ENCODE data around the gene SLC28A3. TPM values are rescaled to one million over a fixed set of nuclear protein-coding genes. Genes with fewer than 3 reads are reported as not detected.

The SLC28A3 gene
- total RNA-seq, 1 experiment from 2014 or later, result not detected

DNA sequence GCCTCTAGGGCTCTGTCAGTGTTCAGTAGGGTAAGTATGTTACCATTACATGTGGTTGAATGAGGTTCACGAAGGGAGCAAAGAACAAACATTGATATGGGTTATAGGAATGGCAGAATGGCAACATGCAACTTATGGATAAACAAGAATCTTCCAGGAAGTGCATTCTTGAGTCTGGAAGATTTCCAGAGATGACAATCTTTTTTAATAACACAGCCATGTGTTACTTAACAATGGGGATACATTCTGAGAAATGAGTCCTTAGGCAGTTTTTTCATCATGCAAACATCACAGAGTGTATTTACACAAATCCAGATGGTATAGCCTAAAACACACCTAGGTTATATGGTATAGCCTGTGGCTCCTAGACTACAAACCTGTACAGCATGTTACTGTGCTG, 9.1 kb upstream of the SLC28A3 start:
- DNase-seq (ENCODE audit: extremely low read depth, low read depth), result no peak

- no peak for DNase-seq (ENCODE audit: extremely low read depth, low read depth)
These were observed 2.6 kb upstream of the SLC28A3 start for GRCh38 chr9:84343111-84343521.

DNA sequence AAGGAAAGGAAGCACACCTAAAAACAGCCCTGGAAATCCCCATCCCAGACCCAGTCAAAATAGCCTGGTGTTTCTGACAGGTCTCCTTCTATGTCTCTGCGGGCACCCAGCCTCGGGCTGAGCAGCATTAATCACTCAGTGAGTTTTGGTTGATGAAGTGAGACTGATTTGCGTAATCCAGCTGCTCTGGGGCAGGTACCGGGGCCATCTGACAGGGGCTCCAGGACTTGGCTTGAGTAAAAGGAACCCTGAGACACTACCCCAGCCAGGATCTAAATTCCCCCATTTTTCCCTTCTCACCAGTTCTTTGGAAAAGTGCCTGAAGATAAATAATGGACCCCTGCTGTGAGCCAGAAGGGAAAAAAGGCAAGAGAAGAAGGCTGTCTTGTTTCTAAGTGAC, 596 bp downstream of the SLC28A3 start:
- no peak for DNase-seq (ENCODE audit: extremely low read depth, low read depth)

GRCh38 chr9:84339503-84339902, 1.1 kb downstream of the SLC28A3 start:
- DNase-seq (ENCODE audit: extremely low read depth, low read depth), result no peak

- no peak for DNase-seq (ENCODE audit: extremely low read depth, low read depth)
These were observed 1.8 kb downstream of the SLC28A3 start for GRCh38 chr9:84338792-84339191.

- no peak for DNase-seq (ENCODE audit: extremely low read depth, low read depth)
These were observed 3.3 kb downstream of the SLC28A3 start for GRCh38 chr9:84337252-84337651.

DNA sequence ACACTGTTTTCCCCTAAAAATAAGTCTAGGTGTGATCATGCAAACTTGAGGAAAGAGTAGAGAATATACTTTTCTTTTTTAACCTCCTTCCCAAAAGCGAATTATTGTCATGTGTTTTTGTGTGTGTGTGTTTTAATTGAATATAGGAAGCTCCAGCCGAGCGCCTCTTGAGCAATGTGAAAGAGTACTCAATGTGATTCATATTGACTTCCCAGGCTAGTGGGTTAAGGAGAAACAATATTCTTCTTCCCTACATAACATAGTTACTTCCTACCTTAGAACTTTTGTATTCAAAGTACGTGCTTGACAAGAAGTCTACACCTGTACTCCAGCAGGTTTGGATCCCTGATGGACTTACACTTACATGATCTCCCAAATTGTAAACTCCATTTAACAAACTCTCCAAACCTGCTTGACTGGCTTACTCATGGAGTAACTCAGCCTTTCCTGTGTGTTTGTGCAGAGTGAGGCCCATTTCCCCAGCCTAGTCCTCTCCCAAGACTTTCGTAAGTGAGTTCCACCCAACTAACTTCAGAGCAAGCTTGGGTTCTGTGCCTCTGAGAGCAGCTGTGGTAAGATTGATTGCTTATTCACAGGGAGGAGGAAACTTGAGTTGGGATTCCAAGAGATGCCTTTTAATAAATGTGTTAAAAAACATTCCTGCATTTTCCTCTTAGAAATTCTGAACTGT, 9.3 kb downstream of the SLC28A3 start:
- no peak for DNase-seq (ENCODE audit: extremely low read depth, low read depth)

DNA sequence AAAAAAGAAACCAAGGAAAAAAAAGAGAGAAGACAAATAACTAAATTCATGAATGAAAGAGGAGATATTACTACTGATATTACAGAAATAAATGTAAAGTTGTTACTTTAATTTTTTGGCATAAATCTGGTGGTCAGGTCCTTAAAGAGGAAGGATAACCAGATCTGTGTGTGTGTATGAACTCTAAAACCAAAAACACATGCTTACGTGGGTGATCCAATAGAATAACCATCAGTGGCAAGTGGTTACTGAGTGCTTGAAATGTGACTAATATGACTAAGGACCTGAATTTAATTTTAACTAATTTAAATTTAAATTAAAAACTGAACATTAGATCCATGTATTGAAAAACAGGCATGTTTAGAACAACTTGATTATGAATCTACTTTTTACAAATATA, 10.3 kb downstream of the SLC28A3 start:
- DNase-seq (ENCODE audit: extremely low read depth, low read depth), result no peak

DNA sequence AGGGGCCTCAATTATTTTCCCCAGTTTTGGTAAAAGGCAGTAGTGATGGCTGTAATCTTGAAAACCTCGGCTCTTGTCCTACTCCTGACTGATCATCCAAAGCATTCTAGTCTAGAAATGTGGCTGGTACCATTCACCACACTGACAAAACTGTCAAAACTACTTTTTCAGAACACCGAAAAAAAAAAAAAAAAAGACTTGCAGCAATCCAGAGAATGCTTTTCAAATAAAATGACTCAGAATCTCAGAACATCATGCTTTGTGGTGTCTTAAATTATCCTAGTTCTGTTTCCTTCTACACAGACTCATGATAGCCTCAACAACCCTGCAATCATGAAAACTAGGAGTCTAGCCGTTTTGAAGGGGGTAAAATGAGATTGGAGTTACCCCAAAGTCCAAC, 13.4 kb downstream of the SLC28A3 start:
- no peak for DNase-seq (ENCODE audit: extremely low read depth, low read depth)

DNA sequence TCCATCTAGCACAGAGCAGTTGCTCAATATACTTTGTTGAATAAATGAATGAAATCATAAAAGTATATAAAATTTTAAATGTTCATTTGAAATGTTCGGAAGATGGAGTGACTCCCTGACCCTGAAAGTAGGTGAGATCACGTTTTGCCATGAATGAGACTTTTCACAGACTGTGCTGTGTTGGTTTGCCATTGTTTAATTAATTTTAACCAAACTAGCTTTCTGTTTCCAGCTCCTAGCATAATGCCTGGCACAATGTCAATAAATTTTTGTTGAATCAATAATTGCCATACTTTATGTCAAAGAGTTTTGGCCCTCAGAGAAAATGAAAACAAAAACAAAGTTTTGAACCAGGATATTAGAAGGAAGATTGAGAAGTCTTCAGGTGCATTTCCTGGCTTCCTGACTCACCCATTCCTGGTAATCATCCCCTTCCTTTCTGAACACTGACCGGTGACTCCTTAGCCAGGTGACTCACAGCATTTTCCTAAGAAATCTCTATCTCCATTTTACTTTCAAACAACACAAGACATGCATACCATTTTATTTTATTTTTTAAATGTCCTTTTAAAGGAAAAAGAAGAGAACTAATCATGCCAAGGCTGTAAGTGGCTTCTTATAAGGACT, 15.1 kb downstream of the SLC28A3 start:
- no peak for DNase-seq (ENCODE audit: extremely low read depth, low read depth)

DNA sequence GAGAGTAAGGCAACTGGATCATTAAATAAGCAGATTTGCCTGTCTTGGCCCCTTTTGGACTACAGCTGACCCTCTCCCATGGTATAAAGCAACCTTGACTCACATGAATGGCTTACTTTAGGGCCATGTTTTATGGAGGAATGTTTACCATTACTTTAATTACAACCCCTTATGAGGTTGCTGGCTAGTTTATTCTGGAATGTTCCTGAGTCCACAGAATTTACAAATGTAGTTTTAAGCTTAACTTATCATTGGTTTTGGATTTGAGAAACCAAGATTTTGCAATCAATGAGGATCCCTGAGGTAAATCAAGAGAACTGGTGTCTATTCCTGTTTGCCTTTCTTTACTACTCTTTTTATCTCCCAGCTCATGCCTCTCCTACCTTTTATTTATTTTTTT, 15.7 kb downstream of the SLC28A3 start:
- no peak for DNase-seq (ENCODE audit: extremely low read depth, low read depth)

DNA sequence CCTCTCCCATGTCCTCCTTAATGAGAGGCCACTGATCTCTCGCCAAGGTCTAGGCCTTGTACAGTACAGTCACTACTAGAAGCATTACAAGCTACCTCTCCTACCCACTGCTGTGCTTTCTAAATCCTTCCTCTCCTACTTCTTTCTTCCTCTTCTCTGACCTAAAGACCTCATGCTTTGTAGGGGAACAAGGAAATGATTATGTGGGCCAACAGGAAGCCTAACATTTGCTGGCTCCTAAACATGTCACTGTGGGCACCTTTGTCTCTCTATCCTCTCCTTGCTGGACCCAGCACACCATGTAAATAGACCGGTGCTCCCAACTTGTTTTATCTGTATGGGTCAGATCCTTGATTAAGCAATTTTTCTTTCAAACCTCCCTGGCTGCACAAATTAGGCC, 16.7 kb downstream of the SLC28A3 start:
- no peak for DNase-seq (ENCODE audit: extremely low read depth, low read depth)

GRCh38 chr9:84322828-84323227, 17.7 kb downstream of the SLC28A3 start:
- DNase-seq (ENCODE audit: extremely low read depth, low read depth), result no peak

DNA sequence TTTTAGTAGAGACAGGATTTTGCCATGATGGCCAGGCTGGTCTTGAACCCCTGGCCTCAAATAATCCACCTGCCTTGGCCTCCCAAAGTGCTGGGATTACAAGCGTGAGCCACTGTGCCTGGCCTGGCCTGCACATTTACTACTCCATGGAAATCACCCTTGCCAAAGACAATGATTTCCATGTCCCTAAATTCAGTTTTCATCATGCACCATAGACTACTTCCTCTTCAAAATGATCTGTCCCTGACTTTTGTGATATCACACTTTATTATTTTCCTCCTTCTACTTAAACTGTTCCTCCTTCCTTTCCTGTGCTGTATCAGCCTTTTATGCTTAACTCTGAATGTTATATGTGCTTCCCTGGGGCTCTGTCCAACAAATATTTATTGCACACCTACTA, 20.3 kb downstream of the SLC28A3 start:
- no peak for DNase-seq (ENCODE audit: extremely low read depth, low read depth)

DNA sequence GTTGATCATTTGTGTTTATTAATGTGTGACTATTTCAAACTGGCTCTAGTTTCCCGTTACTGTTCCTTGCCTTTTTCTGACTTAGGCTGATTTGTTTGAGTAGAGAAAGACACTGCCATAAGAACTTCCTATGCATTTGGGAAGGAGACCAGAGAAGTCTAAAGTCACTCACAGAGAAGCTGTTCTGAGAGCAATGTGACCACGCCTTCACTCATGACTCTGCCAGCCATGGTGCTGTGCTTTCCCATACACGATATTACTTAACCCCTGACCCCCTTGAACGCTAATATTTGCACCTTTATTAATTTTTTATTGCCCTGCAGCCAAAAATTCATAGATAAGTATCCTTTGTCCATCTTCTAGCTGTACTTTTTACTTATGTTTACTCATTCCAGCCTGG, 20.9 kb downstream of the SLC28A3 start:
- no peak for DNase-seq (ENCODE audit: extremely low read depth, low read depth)

GRCh38 chr9:84318981-84319380, 21.6 kb downstream of the SLC28A3 start:
- no peak for DNase-seq (ENCODE audit: extremely low read depth, low read depth)

DNA sequence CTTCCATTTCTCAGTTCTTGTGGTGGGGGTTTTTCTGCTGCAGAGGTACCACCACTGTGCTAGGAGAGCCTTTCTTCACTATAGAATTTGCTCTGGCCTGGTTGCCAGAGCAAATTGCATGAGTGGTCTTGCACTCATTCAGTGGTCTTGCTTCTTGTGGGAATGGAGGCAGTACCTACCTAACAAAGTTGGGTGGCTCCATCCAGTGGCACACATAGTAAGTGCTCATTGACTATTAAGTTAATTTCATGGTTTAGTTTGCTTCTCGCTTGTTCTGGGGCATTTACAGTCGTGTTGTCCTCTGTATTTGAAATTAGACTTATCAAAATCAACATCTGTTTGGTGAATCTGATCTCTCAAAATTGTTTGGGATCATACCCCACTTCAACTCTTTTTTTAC, 23.0 kb downstream of the SLC28A3 start:
- DNase-seq (ENCODE audit: extremely low read depth, low read depth), result no peak

GRCh38 chr9:84315278-84315877, 25.2 kb downstream of the SLC28A3 start:
- DNase-seq (ENCODE audit: extremely low read depth, low read depth), result peak; percentile 58

DNA sequence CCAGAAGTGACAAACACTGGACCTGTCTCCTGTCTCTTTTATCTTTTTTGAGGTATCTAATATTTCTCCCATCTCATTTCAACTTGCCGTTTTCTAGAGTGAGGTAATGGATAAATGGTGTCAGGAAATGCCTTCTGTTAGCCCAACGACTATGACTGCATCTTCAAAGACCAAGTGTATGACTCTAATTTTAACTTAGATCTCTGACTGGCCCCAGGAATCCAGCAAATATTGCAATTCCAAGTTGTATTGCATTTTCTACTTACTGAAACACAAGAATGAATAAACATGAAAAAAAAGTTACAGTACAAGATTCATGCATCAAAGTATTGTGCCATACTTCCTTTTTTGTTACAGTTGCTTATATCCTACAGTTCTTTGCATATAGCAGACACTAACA, 26.3 kb downstream of the SLC28A3 start:
- DNase-seq (ENCODE audit: extremely low read depth, low read depth), result no peak

DNA sequence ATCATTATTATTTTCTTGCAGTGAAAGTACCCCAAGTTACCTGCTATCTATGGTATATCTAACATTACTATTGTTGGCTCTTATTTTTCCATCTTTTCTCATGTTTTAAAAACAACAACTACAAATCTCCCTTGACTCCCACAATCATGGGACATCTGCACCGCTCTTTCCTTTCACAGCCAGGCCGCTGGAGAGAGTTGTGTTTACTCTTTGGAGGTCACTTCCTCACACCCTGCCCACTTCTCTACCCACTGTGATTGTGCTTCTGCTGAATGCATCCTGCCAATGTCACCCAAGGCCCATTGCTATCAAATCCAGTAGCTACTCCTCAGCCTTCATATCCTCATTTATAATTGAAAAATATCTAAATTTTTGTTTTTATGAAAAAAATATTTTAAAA, 29.7 kb downstream of the SLC28A3 start:
- no peak for DNase-seq (ENCODE audit: extremely low read depth, low read depth)

GRCh38 chr9:84305497-84306131, 34.9 kb downstream of the SLC28A3 start:
- no peak for DNase-seq (ENCODE audit: extremely low read depth, low read depth)

GRCh38 chr9:84304166-84304565, 36.4 kb downstream of the SLC28A3 start:
- DNase-seq (ENCODE audit: extremely low read depth, low read depth), result no peak

All from NCI-H460 (cell line).